Lower lobe of right lung (tissue), 2 donors: Measurements from ENCODE around the gene HOXA5. TPM values are rescaled to one million over a fixed set of nuclear protein-coding genes. Genes with fewer than 3 reads are reported as not detected.

ENCODE experiments used
- ATAC-seq, 2 donors: fragments of 200-7000 bp; cut with Tn5 transposase; one replicate each; pipeline ENCODE4 v1.9.1; 2020 to 2022; ENCODE audit warnings: mild to moderate bottlenecking in 2 of 2, moderate library complexity in 2 of 2
- DNase-seq: peaks from one replicate; pipeline ENCODE4 v3.0.0-alpha.2; 2020
- H3K27ac ChIP-seq: fragments of 200-600 bp; one replicate; pipeline ENCODE4 v1.8.0; 2022
- H3K27me3 ChIP-seq: fragments of 200-600 bp; one replicate; pipeline ENCODE4 v1.8.0; 2022; ENCODE audit warnings: low read depth
- H3K36me3 ChIP-seq: fragments of 200-600 bp; one replicate; pipeline ENCODE4 v1.8.0; 2022; ENCODE audit warnings: mild to moderate bottlenecking
- H3K4me1 ChIP-seq: fragments of 200-600 bp; one replicate; pipeline ENCODE4 v1.8.0; 2022
- H3K4me3 ChIP-seq: fragments of 200-600 bp; one replicate; pipeline ENCODE4 v1.8.0; 2022; ENCODE audit warnings: mild to moderate bottlenecking
- H3K9me3 ChIP-seq: fragments of 200-600 bp; one replicate; pipeline ENCODE4 v1.8.0; 2022
- CTCF ChIP-seq: fragments of 200-600 bp; IDR thresholded peaks from one replicate; pipeline ENCODE4 v1.8.0; 2022; ENCODE audit warnings: antibody characterized with exemption, mild to moderate bottlenecking
- intact Hi-C: fragments of 100-400 bp; cut with DNase I; formaldehyde crosslinking; loops from one replicate; pipeline ENCODE4 v1.11.0; 2022
- total RNA-seq: library from RNA; stranded (reverse); fragmentation: NEBNext Ultra II Directional; extraction: Animal tissue kit (Norgen Biotek cat#: 25700); gene quantifications from one replicate; pipeline ENCODE4 v1.2.1, GENCODE V29; 2021
- donor health status: DM: no; HTN: yes; CAD: no; lungs with severe emphysema.

The HOXA5 gene
- total RNA-seq, 1 donor from 2014 or later: 16.0 TPM

GRCh38 chr7:27154901-27155815, 11.7 kb upstream of the HOXA5 start:
- Histone ChIP-seq H3K36me3 (no peaks in the 10 kb centered on the region), H3K4me1 (peaks cover 58% of the 10 kb centered on the region), H3K27ac (peak overlapping the region; percentile 81), H3K9me3 (no peaks in the 10 kb centered on the region), H3K4me3 (peak overlapping the region; percentile 60), H3K27me3 (peaks cover 94% of the 10 kb centered on the region)
- intact Hi-C loops: loop anchor here (10.0 kb wide), 1 partner anchor 780 kb away; no protein-coding TSS in a partner anchor
- no peak for TF ChIP-seq CTCF
- ATAC-seq (no peak), DNase-seq (no peak)

GRCh38 chr7:27154369-27154768, 10.9 kb upstream of the HOXA5 start:
- ATAC-seq (no peak), DNase-seq (no peak)
- Histone ChIP-seq H3K4me1 (peaks cover 57% of the 10 kb centered on the region), H3K27ac (no peak overlapping the region), H3K27me3 (peaks cover 94% of the 10 kb centered on the region), H3K4me3 (no peak overlapping the region), H3K36me3 (no peaks in the 10 kb centered on the region), H3K9me3 (no peaks in the 10 kb centered on the region)
- intact Hi-C loops: loop anchor here (10.0 kb wide), 1 partner anchor 780 kb away; no protein-coding TSS in a partner anchor
- TF ChIP-seq CTCF: no peak

GRCh38 chr7:27153526-27153925, 10.0 kb upstream of the HOXA5 start:
- H3K27ac ChIP-seq: no peak overlapping the region

GRCh38 chr7:27152816-27153442, 9.4 kb upstream of the HOXA5 start:
- Histone ChIP-seq H3K4me1 (peaks cover 66% of the 10 kb centered on the region), H3K9me3 (no peaks in the 10 kb centered on the region), H3K27ac (peak overlapping the region; percentile 89), H3K36me3 (no peaks in the 10 kb centered on the region), H3K27me3 (peaks cover 94% of the 10 kb centered on the region), H3K4me3 (peak overlapping the region; percentile 60)
- TF ChIP-seq CTCF: no peak
- intact Hi-C loops: loop anchor here (10.0 kb wide), 1 partner anchor 778 kb away; no protein-coding TSS in a partner anchor
- ATAC-seq: no peak
- peak; percentile 48 for DNase-seq

More at GRCh38 chr7:27153526-27153925, 10.0 kb upstream of the HOXA5 start:
- H3K9me3 ChIP-seq: no peaks in the 10 kb centered on the region
- H3K4me1 ChIP-seq: peaks cover 62% of the 10 kb centered on the region
- no peak for ATAC-seq
- DNase-seq: no peak
- TF ChIP-seq CTCF: no peak
- intact Hi-C loops: loop anchor here (10.0 kb wide), 1 partner anchor 779 kb away; no protein-coding TSS in a partner anchor
- H3K27me3 ChIP-seq: peaks cover 94% of the 10 kb centered on the region
- H3K4me3 ChIP-seq: no peak overlapping the region
- no peaks in the 10 kb centered on the region for H3K36me3 ChIP-seq

- H3K27me3 ChIP-seq: peaks cover 94% of the 10 kb centered on the region
- peak; percentile 59 for DNase-seq
- no peaks in the 10 kb centered on the region for H3K36me3 ChIP-seq
- H3K27ac ChIP-seq: peak within 1 kb of the TSS; percentile 89
- peak; percentile 7 to 11 for ATAC-seq
- intact Hi-C loops: loop anchor here (10.0 kb wide), 1 partner anchor 777 kb away; no protein-coding TSS in a partner anchor
- peaks cover 72% of the 10 kb centered on the region for H3K4me1 ChIP-seq
- peak within 1 kb of the TSS; percentile 60 for H3K4me3 ChIP-seq
- H3K9me3 ChIP-seq: no peaks in the 10 kb centered on the region
- TF ChIP-seq CTCF: no peak
Measured at GRCh38 chr7:27151931-27152815, 8.7 kb upstream of the HOXA5 start, which contains the start of gene HOXA3. TSS of gene HOXA3 (minus strand) at chr7:27152583. CDS start at chr7:27110640, 41,943 bp downstream.
